Muscle layer of colon (tissue), 2 donors: ENCODE data around the gene ARMC12.

Source experiments
- H3K27ac ChIP-seq: one replicate; pipeline ENCODE4 v1.7.0; 2013; ENCODE audit warnings: low read depth, mild to moderate bottlenecking, low read length, moderate library complexity
- H3K27me3 ChIP-seq, 2 donors: one replicate each; pipeline ENCODE4 v1.7.0; 2013; ENCODE audit warnings: low read length in 2 of 2, mild to moderate bottlenecking in 2 of 2; ENCODE audit not compliant: insufficient read depth in 2 of 2, control insufficient read depth in 1 of 2
- H3K36me3 ChIP-seq: one replicate; pipeline ENCODE4 v1.7.0; 2013; ENCODE audit warnings: mild to moderate bottlenecking, low read length; ENCODE audit not compliant: insufficient read depth
- H3K4me1 ChIP-seq: one replicate; pipeline ENCODE4 v1.7.0; 2013; ENCODE audit warnings: mild to moderate bottlenecking, low read length; ENCODE audit not compliant: insufficient read depth
- H3K4me3 ChIP-seq, 2 donors: one replicate each; pipeline ENCODE4 v1.7.0; 2013; ENCODE audit warnings: low read length in 2 of 2, low read depth in 1 of 2, mild to moderate bottlenecking in 1 of 2, moderate library complexity in 1 of 2
- H3K9ac ChIP-seq: one replicate; pipeline ENCODE4 v1.7.0; 2013; ENCODE audit warnings: low read length
- H3K9me3 ChIP-seq: one replicate; pipeline ENCODE4 v1.7.0; 2013; ENCODE audit warnings: mild to moderate bottlenecking, low read length
- donor health status: abdominal sarcoma.
- donor health status: Adenocarcinoma of cecum.

ARMC12 gene

DNA sequence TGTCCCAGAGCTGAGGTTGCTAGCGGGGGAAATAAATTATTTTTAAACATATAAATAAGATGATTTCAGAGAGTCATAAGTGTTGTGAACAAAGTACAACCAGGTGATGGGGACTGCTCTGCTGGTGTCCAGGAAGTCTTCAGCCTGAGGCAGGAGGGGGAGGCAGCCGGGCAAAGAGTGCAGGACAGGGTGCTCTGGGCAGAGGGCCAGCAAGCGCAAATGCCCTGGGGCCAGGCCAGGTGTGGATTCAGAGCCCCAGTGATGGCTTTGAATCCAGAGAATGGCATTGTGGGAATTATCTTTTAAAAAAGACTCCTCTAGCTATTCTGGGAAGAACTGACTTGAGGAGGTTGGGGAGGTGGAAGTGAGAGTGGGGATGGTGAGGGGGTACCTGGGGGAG lies 45.6 kb downstream of the ARMC12 start:
- Histone ChIP-seq H3K9me3 (no peaks in the 10 kb centered on the region), H3K36me3 (no peaks in the 10 kb centered on the region), H3K27me3 (peaks cover 9 to 24% of the 10 kb centered on the region in 2 donors)

DNA sequence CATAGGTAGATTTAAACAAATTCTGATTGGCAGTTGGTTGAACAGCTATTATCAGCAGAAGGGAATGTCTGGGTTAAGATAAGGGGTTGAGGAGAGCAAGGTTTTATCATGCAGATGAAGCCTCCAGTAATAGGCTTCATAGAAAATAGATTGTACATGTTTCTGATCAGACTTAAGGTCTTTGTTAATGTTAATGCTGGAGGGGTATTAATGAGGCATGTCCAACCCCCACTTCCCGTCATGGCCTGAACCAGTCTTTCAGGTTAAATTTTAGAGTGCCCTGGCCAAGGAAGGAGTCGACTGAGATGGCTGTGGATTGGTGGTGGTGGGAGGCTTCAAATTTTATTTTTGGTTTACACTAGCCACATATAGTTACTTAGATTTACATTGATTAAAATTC lies 47.4 kb downstream of the ARMC12 start:
- no peak overlapping the region for H3K27ac ChIP-seq
- H3K9me3 ChIP-seq: no peaks in the 10 kb centered on the region
- peaks cover 12 to 31% of the 10 kb centered on the region in 2 donors for H3K27me3 ChIP-seq
- H3K36me3 ChIP-seq: no peaks in the 10 kb centered on the region
- no peaks in the 10 kb centered on the region for H3K4me1 ChIP-seq
- H3K9ac ChIP-seq: no peak overlapping the region
- no peak overlapping the region for H3K4me3 ChIP-seq

More for the DNA sequence above, 45.6 kb downstream of the ARMC12 start:
- no peak overlapping the region for H3K9ac ChIP-seq
- no peak overlapping the region for H3K4me3 ChIP-seq
- H3K4me1 ChIP-seq: no peaks in the 10 kb centered on the region
- no peak overlapping the region for H3K27ac ChIP-seq

DNA sequence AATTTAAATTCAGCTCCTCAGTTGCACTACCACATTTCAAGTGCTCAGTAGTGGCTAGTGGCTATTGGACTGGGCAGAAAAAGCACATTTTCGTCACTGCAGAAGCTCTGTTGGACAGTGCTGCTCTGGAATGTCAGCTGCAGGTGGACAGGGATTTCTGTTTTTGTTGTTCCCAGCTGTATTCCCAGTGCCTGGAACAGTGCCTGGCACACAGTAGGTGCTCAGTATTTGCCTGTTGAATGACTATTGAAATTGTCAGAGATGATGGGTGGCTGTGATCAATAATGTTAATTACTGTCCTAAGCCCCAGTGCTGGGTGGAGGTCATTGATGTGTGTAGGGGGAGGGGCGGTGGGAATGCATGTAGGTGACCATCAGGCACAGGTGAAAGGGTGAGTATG lies 49.4 kb downstream of the ARMC12 start:
- Histone ChIP-seq H3K27me3 (peaks cover 12 to 25% of the 10 kb centered on the region in 2 donors), H3K9ac (no peak overlapping the region), H3K4me3 (no peak overlapping the region), H3K27ac (no peak overlapping the region), H3K36me3 (no peaks in the 10 kb centered on the region), H3K9me3 (no peaks in the 10 kb centered on the region), H3K4me1 (no peaks in the 10 kb centered on the region)

DNA sequence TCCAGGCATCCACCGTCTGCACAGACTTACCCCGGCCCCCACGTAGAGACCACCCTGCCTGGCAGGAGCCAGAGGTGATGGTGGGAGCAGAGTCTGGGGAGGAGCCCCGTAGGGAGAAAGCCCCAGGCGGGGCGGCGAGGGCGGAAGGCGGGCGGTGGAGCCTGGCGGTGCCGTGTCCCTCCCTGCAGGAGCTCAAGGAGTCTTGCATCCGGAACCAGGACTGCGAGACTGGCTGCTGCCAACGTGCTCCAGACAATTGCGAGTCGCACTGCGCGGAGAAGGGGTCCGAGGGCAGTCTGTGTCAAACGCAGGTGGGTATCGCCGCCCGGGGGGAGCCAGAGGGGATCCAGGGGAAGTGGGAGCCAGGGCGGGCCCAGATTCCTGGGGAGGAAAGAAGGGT lies 50.0 kb downstream of the ARMC12 start:
- no peak overlapping the region for H3K4me3 ChIP-seq
- no peaks in the 10 kb centered on the region for H3K36me3 ChIP-seq
- H3K27ac ChIP-seq: no peak overlapping the region
- peaks cover 12 to 25% of the 10 kb centered on the region in 2 donors for H3K27me3 ChIP-seq
- no peaks in the 10 kb centered on the region for H3K9me3 ChIP-seq
- no peaks in the 10 kb centered on the region for H3K4me1 ChIP-seq
- H3K9ac ChIP-seq: no peak overlapping the region

DNA sequence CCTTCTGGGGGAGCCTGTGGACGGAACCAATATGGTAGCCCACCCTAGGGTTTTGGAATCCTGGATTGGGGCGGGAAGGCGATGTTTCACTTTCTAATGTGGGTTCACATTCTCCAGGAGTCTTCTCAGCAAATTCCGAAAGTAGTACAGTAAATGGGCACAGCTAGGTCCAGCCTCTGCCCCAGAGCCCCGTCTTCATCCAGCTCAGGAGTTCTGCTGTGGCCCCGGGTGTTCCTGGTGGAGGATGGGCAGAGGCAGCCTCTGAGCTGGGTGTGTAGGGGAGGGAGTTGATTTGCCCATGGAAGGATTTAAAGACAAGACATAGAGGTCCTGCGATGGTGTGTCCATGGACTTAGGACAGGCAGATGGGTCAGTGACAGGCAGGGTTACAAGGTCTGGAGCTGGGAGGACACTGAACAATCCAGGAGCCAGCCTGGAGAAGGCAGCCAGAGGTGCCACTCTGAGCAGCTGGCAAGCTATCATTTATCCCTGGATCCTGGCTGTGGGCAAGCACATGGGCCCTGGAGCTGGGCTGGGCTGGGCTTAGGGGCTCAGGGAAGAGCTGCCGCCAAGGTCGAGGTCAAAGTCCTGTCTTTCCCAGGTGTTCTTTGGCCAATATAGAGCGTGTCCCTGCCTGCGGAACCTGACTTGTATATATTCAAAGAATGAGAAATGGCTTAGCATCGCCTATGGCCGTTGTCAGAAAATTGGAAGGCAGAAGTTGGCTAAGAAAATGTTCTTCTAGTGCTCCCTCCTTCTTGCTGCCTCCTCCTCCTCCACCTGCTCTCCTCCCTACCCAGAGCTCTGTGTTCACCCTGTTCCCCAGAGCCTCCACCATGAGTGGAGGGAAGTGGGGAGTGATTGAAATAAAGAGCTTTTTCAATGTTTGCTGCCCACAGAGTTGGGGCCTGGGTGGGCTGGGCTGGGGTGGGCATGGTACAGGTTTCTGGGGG lies 50.7 kb downstream of the ARMC12 start:
- H3K9ac ChIP-seq: no peak overlapping the region
- H3K9me3 ChIP-seq: no peaks in the 10 kb centered on the region
- peaks cover 12 to 22% of the 10 kb centered on the region in 2 donors for H3K27me3 ChIP-seq
- H3K4me3 ChIP-seq: no peak overlapping the region
- no peak overlapping the region for H3K27ac ChIP-seq
- H3K36me3 ChIP-seq: no peaks in the 10 kb centered on the region
- no peaks in the 10 kb centered on the region for H3K4me1 ChIP-seq

DNA sequence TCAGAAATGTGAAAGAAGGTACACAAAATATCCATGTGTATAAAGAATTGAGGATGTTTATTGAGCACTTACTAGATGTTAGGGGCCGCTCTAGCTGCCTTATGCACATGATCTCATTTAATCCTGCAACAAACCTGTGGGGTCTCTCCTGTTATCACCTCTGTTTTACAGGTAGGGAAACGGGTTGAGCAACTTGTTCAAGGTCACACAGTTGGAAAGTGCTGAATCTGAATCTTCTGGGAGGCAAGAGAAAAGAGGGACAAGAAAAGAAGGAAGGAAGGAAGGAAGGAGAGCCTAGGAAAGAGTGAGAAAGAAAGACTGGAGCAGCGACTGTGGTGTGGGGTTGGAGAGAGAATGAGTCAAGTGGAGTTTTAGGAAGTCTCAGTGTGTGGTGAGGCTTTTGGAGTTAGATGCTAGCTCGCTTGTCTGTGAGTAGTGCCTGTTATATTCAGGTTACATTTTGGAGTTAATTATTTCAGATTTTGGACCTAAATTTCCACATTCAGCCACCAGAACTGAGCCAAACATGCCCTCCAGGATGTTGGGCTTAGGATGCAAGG lies 51.7 kb downstream of the ARMC12 start:
- H3K36me3 ChIP-seq: no peaks in the 10 kb centered on the region
- H3K9me3 ChIP-seq: no peaks in the 10 kb centered on the region
- H3K9ac ChIP-seq: no peak overlapping the region
- no peak overlapping the region for H3K27ac ChIP-seq
- peaks cover 12 to 21% of the 10 kb centered on the region in 2 donors for H3K27me3 ChIP-seq
- H3K4me1 ChIP-seq: no peaks in the 10 kb centered on the region
- no peak overlapping the region for H3K4me3 ChIP-seq

DNA sequence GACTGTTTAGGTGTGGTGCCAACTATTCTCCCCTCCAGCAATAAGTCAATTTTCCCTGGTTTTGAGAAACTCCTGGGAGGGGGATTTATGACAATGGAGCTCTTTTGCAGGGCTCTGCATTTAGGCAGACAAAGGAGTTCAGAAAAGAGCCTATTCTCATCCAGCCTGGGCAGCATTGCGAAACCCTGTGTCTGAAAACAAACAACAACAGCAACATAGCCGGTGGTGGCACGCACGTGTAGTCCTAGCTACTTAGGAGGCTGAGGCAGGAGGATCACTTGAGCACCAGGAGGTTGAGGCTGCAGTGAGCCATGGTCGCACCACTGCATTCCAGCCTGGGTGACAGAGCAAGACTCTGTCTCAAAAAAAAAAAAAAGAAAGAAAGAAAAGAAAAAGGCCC lies 53.9 kb downstream of the ARMC12 start:
- no peak overlapping the region for H3K9ac ChIP-seq
- H3K27ac ChIP-seq: no peak overlapping the region
- H3K4me3 ChIP-seq: no peak overlapping the region
- H3K27me3 ChIP-seq: peaks cover 12 to 21% of the 10 kb centered on the region in 2 donors
- H3K36me3 ChIP-seq: no peaks in the 10 kb centered on the region
- H3K4me1 ChIP-seq: no peaks in the 10 kb centered on the region
- no peaks in the 10 kb centered on the region for H3K9me3 ChIP-seq

DNA sequence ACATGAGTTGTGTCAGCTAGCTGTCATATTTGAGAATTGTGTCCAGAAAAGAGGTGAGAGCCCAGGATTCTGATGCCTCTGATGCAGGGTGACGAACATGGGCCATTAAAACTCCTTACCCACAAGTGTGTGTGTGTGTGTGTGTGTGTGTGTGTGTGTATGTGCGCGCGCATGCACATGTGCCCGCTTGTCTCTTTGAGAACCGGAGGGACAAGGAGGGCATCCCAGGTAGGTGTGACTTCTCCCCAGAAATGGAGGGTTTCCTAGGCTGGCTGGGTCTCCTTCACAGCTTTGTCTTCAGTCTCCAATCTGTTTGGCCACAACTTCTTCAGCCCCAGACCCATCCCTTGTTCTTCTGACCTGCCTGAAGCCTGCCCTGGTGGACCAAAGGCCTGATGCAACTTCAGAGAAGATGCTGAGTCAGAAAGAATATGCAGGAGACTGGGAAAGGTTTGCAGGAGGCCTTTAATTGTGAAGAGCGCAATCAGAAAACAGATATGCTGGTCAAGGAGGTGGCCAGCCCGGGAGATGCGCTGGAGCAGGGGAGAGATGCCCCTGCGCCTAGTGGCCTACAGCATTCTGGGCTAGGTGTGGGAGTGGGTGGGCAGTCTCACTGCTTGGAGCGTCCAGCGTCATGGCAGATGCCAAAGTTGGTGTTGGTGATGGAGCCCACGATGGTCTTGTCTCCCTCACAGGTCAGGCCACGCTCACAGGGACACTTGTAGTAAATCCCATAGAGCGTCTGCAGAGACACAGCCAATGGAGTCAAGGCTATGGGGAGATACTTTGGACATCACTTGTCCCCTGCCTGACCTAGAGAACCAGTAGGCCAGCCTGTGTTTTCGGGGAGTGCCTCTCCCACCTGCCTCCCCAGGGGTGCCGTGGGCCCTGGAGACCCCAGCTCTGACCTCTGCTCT lies 58.0 kb downstream of the ARMC12 start:
- Histone ChIP-seq H3K4me3 (no peak overlapping the region), H3K36me3 (no peaks in the 10 kb centered on the region), H3K9me3 (no peaks in the 10 kb centered on the region), H3K4me1 (no peaks in the 10 kb centered on the region), H3K9ac (no peak overlapping the region), H3K27ac (no peak overlapping the region), H3K27me3 (no peaks in the 10 kb centered on the region)

DNA sequence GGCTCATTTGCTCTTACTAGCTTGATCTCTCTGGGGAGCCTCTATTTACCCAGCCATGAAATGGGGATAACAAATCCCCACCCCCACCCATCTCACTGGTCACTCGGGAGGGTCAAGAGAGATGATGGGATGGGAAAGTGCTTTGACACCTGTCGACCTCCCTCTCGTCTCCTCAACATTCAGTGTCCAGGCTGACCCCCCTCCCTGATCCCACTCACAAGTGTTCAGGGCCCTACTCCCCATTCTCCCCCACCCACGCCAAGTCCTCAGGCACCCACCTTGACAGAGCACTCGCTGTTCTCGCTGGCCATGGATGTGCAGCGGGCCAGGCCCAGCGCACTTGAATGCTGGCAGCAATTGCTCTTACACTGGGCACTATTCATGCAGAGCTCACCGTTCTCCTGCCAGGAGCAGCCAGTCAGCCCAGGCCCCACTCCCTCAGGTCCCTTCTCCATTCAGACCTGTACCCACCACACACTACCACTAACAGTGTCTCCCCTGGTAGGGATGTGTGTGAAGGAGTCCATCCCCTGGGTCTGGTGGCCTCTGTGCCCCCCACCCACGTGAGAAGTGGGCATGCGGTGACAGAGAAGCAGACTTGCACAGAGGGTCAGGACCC lies 58.7 kb downstream of the ARMC12 start:
- H3K27ac ChIP-seq: no peak overlapping the region
- H3K4me1 ChIP-seq: no peaks in the 10 kb centered on the region

DNA sequence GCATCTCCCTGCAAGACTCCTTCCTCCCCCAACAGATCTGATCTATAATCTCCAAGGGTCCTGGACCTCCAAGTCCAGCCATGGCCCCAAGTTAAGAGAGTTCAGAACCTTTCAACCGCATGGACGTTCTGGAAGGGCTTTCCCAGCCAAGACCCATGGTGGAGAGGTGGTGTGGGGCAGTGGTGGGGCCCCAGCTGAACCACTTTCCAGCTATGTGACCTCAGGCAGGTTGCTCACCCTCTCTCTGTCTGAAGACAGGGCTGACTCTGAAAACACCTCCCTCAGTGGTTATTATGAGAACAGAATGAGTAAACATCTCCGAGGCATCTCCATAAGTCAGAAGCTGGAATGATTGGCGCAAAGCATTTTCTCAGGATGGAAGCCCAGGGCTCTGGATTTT lies 59.4 kb downstream of the ARMC12 start:
- Histone ChIP-seq H3K9ac (no peak overlapping the region), H3K27me3 (no peaks in the 10 kb centered on the region), H3K27ac (no peak overlapping the region), H3K9me3 (no peaks in the 10 kb centered on the region), H3K4me3 (no peak overlapping the region), H3K4me1 (no peaks in the 10 kb centered on the region), H3K36me3 (no peaks in the 10 kb centered on the region)

More for the DNA sequence above, 58.7 kb downstream of the ARMC12 start:
- H3K27me3 ChIP-seq: no peaks in the 10 kb centered on the region
- H3K36me3 ChIP-seq: no peaks in the 10 kb centered on the region
- H3K9me3 ChIP-seq: no peaks in the 10 kb centered on the region
- H3K9ac ChIP-seq: no peak overlapping the region
- no peak overlapping the region for H3K4me3 ChIP-seq
